ENCODE results near the gene MAMDC4.

DNA sequence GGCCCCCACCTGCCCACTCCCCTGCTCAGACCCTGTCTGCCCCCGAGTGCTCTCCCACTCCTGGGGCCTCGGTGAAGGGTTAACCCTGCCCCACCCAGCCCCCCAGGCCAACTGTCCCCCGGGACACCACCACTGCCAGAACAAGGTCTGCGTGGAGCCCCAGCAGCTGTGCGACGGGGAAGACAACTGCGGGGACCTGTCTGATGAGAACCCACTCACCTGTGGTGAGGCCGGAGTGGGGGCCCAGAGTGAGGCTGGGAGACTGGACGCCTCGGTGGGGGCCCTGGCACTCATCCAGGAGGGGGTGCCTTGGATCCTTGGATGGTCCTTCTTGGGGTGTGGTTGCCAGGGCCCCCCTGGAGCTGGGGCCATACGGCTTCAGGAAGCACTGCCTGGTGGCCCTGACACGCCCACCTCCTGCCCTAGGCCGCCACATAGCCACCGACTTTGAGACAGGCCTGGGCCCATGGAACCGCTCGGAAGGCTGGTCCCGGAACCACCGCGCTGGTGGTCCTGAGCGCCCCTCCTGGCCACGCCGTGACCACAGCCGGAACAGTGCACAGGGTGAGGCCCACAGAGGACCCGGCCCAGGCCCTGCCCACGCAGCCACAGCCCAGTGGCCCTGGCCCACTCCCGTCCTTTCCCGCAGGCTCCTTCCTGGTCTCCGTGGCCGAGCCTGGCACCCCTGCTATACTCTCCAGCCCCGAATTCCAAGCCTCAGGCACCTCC, 2.1 kb downstream of the MAMDC4 start:
- TF ChIP-seq, protein P1, sequence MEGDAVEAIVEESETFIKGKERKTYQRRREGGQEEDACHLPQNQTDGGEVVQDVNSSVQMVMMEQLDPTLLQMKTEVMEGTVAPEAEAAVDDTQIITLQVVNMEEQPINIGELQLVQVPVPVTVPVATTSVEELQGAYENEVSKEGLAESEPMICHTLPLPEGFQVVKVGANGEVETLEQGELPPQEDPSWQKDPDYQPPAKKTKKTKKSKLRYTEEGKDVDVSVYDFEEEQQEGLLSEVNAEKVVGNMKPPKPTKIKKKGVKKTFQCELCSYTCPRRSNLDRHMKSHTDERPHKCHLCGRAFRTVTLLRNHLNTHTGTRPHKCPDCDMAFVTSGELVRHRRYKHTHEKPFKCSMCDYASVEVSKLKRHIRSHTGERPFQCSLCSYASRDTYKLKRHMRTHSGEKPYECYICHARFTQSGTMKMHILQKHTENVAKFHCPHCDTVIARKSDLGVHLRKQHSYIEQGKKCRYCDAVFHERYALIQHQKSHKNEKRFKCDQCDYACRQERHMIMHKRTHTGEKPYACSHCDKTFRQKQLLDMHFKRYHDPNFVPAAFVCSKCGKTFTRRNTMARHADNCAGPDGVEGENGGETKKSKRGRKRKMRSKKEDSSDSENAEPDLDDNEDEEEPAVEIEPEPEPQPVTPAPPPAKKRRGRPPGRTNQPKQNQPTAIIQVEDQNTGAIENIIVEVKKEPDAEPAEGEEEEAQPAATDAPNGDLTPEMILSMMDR (IDR thresholded peaks at IDR 0.05; ENCODE audit: low read length) = no peak
- TF ChIP-seq EZH2phosphoT487 (IDR thresholded peaks at IDR 0.05; ENCODE audit: low read length) (no peak), EZH2 (optimal IDR thresholded peaks at IDR 0.05; ENCODE audit: low read depth, low read length) (no peak)

All from MM.1S (cell line).